Activated B cell treated with CpG ODN at 0.5 μM for 24 hours (primary cell): ENCODE results near the gene ERC2. TPM values are rescaled to one million over a fixed set of nuclear protein-coding genes. Genes with fewer than 3 reads are reported as not detected.

ENCODE experiments used
- ATAC-seq: fragments of 200-7000 bp; cut with Tn5 transposase; one replicate; pipeline ENCODE4 v1.10.0; 2021; ENCODE audit warnings: low read depth, mild to moderate bottlenecking, moderate library complexity
- CTCF ChIA-PET: fragments of 350-600 bp; sonication (Branson Sonifier 250); formaldehyde crosslinking; loops from one replicate; lab custom pipeline; 2021; ENCODE audit warnings: antibody characterized with exemption; lab: Charles Lee
- POLR2A ChIA-PET: fragments of 350-600 bp; sonication (Branson Sonifier 250); formaldehyde crosslinking; loops from one replicate; lab custom pipeline; 2021; ENCODE audit warnings: antibody characterized with exemption; lab: Charles Lee
- DNase-seq: peaks from one replicate; pipeline ENCODE4 v3.0.0; 2022
- H3K27ac Mint-ChIP-seq: one replicate; pipeline ENCODE4 v1.8.0; 2020; ENCODE audit warnings: mixed read lengths
- H3K27me3 Mint-ChIP-seq: one replicate; pipeline ENCODE4 v1.8.0; 2021; ENCODE audit warnings: mixed read lengths
- H3K36me3 Mint-ChIP-seq: one replicate; pipeline ENCODE4 v1.8.0; 2021; ENCODE audit warnings: low read depth, mixed read lengths
- H3K4me1 Mint-ChIP-seq: one replicate; pipeline ENCODE4 v1.8.0; 2021; ENCODE audit warnings: mixed read lengths
- H3K4me3 Mint-ChIP-seq: one replicate; pipeline ENCODE4 v1.8.0; 2020; ENCODE audit warnings: mild to moderate bottlenecking, mixed read lengths
- H3K9me3 Mint-ChIP-seq: one replicate; pipeline ENCODE4 v1.8.0; 2020; ENCODE audit warnings: mixed read lengths
- CTCF ChIP-seq: fragments of 200-600 bp; IDR thresholded peaks from one replicate; pipeline ENCODE4 v1.8.0; 2022; ENCODE audit warnings: antibody characterized with exemption, mild to moderate bottlenecking
- intact Hi-C: fragments of 100-400 bp; cut with micrococcal nuclease; formaldehyde crosslinking; loops from one replicate; pipeline ENCODE4 v1.15.1; 2024
- total RNA-seq: library from RNA; stranded (reverse); gene quantifications from 2 replicates; pipeline ENCODE4 v1.2.3, GENCODE V29; 2022

Gene ERC2
- total RNA-seq, 1 donor from 2014 or later, result not detected

GRCh38 chr3:55537563-55537962 is 930.7 kb downstream of the ERC2 start:
- ATAC-seq, result no peak
- Mint-ChIP-seq H3K36me3 (no peaks in the 10 kb centered on the region), H3K4me1 (no peaks in the 10 kb centered on the region), H3K4me3 (no peak overlapping the region), H3K9me3 (no peaks in the 10 kb centered on the region), H3K27ac (no peak overlapping the region), H3K27me3 (no peaks in the 10 kb centered on the region)
- no peak for TF ChIP-seq CTCF
- POLR2A ChIA-PET, result no interaction called here
- DNase-seq, result no peak
- CTCF ChIA-PET, result no interaction called here
- intact Hi-C loops, result no loop called here

GRCh38 chr3:55537129-55537528 is 931.1 kb downstream of the ERC2 start:
- TF ChIP-seq CTCF, result no peak
- DNase-seq, result no peak
- ChIA-PET CTCF (no interaction called here), POLR2A (no interaction called here)
- H3K9me3 Mint-ChIP-seq, result no peaks in the 10 kb centered on the region
- H3K36me3 Mint-ChIP-seq, result no peaks in the 10 kb centered on the region
- no peaks in the 10 kb centered on the region for H3K27me3 Mint-ChIP-seq
- intact Hi-C loops, result no loop called here
- H3K4me3 Mint-ChIP-seq, result no peak overlapping the region
- no peak for ATAC-seq
- H3K4me1 Mint-ChIP-seq, result no peaks in the 10 kb centered on the region
- H3K27ac Mint-ChIP-seq, result no peak overlapping the region

GRCh38 chr3:55534876-55535275 is 933.4 kb downstream of the ERC2 start:
- Mint-ChIP-seq H3K9me3 (no peaks in the 10 kb centered on the region), H3K4me3 (no peak overlapping the region), H3K27ac (no peak overlapping the region), H3K36me3 (no peaks in the 10 kb centered on the region), H3K4me1 (no peaks in the 10 kb centered on the region), H3K27me3 (no peaks in the 10 kb centered on the region)
- TF ChIP-seq CTCF, result no peak
- POLR2A ChIA-PET, result no interaction called here
- CTCF ChIA-PET, result no interaction called here
- intact Hi-C loops, result no loop called here
- ATAC-seq (no peak), DNase-seq (no peak)

- H3K36me3 Mint-ChIP-seq, result no peaks in the 10 kb centered on the region
- H3K9me3 Mint-ChIP-seq, result no peaks in the 10 kb centered on the region
- H3K4me3 Mint-ChIP-seq, result no peak overlapping the region
- TF ChIP-seq CTCF, result no peak
- no peak for ATAC-seq
- no peak overlapping the region for H3K27ac Mint-ChIP-seq
- ChIA-PET POLR2A (no interaction called here), CTCF (no interaction called here)
- H3K27me3 Mint-ChIP-seq, result no peaks in the 10 kb centered on the region
- no peaks in the 10 kb centered on the region for H3K4me1 Mint-ChIP-seq
- intact Hi-C loops, result no loop called here
- DNase-seq, result no peak
Measured at GRCh38 chr3:55532806-55533205, 935.5 kb downstream of the ERC2 start.

- Mint-ChIP-seq H3K27ac (no peak overlapping the region), H3K36me3 (no peaks in the 10 kb centered on the region), H3K27me3 (no peaks in the 10 kb centered on the region), H3K9me3 (no peaks in the 10 kb centered on the region), H3K4me1 (no peaks in the 10 kb centered on the region), H3K4me3 (no peak overlapping the region)
- no peak for TF ChIP-seq CTCF
- ATAC-seq (no peak), DNase-seq (no peak)
- CTCF ChIA-PET, result no interaction called here
- intact Hi-C loops, result no loop called here
- POLR2A ChIA-PET, result no interaction called here
Measured at GRCh38 chr3:55531321-55531720, 936.9 kb downstream of the ERC2 start.
